HL-60 (cell line): ENCODE data around the gene ZMYND8.
"Not testable (repeated sequence)": the region's sequence is repeated elsewhere in the genome, so short reads cannot be mapped to it uniquely, and the experiment has no call there.

Experiments used
- CTCF ChIP-seq: IDR thresholded peaks from one replicate; pipeline ENCODE4 v1.5.1; 2011; ENCODE audit warnings: low read length, control low read depth, inconsistent platforms; ENCODE audit not compliant: insufficient read depth
- REST ChIP-seq: IDR thresholded peaks from 2 replicates; pipeline ENCODE4 v1.6.1; 2012; ENCODE audit warnings: low read depth; ENCODE audit not compliant: insufficient replicate concordance
- SPI1 ChIP-seq: IDR thresholded peaks from 2 replicates; pipeline ENCODE4 v1.6.1; 2012; ENCODE audit warnings: low read depth, mild to moderate bottlenecking, borderline replicate concordance

GRCh38 chr20:47206552-47206951, 149.9 kb downstream of the ZMYND8 start:
- TF ChIP-seq SPI1, REST, CTCF: not testable (repeated sequence)
